Inferior parietal cortex (tissue), 1 donor: ENCODE measurements around the gene PKN2.
A peak's percentile ranks its signal among the peaks of the same experiment; 100 is the strongest.

Source experiments
- DNase-seq: peaks from one replicate; pipeline ENCODE4 v3.0.0-alpha.2; 2016; ENCODE audit errors: extremely low spot score

The PKN2 gene

GRCh38 chr1:88683541-88684481 lies at the start of gene PKN2:
PKN2 (plus strand) TSS chr1:88684273; CDS start chr1:88684581, 308 bp downstream.
- peak; percentile 97 for DNase-seq

DNA sequence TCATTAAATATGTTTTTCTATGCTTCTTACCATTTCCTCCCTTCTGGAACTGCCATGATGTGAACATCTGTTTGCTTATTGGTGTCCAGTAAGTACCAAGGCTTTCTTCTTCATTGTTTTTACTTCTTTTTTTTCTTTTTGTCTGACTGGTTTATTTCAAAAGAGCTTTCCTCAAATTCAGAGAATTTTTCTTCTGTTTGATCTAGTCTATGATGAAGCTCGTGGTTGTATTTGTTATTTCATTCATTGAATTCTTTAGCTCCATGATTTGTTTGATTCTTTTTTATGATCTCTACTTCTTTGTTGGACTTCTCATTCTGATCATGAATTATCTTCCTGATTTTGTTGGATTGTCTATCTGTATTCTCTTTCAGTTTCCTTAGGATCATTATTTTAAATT lies 49.5 kb upstream of the PKN2 start:
- DNase-seq, result no peak

GRCh38 chr1:88640060-88640459 lies 44.0 kb upstream of the PKN2 start:
- DNase-seq, result no peak

DNA sequence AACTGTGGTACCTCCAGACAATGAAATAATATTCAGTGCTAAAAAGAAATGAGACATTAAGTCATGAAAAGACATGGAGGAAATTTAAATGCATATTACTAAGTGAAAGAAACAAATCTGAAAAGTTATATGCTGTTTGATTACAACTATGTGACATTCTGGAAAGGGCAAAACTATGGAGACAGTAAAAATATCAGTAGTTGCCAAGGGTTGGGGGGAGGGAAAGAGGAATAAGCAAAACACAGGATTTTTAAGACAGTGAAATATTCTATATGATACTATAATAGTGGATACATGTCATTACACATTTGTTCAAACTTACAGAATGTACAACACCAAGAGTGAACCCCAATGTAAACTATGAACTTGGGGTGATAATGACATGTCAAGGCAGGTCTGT lies 38.2 kb upstream of the PKN2 start:
- DNase-seq, result no peak

DNA sequence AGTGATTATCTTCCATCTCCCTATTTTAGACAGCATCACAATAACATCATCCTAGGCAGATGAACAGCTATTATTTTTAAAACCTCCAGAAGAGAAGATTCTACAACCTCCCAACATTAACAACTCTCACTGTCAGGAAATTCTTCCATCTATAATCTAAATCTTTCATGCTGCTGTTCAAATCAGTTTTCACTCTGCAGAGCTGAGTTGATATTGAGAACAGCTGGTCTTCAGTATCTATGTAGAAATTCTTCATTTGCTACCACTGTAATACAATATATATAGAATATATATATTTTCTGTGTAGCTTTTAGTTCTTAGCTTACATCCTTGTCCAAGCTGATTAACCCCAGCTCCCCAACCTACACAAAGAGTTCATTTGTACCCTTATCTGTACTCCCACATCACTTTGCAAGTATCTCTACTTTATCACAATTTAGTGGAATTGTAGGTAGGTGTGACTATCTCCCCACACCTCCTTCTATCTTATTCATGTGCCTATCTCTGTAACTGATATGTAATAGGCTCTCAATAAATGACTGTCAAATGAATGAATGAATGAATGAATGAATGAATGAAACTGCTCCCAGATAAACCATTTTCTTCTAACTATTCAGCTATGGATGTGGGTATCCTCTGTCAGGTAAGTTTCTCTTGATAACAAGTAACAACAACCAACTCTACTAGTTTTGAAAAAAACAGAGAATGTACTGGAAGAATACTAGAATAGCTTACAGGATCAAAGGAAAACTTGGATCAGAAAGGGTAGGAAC lies 37.4 kb upstream of the PKN2 start:
- DNase-seq, result no peak

DNA sequence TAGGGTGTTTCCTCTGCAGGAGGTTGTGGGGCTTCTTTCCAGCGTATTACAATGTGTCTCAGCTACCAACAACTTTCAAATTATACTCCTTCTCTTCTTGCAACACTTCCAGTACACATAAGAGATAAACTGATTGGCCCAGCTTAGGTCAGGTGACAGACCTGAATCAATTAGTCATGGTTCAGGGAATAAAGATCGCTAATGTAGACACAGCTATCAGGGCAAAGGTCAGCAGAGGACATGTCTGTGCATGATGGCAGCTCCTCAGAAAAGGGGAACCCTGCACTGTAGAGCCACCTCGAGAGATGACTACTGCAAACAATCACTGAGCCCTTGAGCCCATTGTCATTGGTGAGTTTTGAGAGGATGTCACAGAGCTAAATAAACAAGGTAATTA lies 36.8 kb upstream of the PKN2 start:
- DNase-seq, result no peak

- no peak for DNase-seq
These were observed 36.2 kb upstream of the PKN2 start for GRCh38 chr1:88647749-88648415.

DNA sequence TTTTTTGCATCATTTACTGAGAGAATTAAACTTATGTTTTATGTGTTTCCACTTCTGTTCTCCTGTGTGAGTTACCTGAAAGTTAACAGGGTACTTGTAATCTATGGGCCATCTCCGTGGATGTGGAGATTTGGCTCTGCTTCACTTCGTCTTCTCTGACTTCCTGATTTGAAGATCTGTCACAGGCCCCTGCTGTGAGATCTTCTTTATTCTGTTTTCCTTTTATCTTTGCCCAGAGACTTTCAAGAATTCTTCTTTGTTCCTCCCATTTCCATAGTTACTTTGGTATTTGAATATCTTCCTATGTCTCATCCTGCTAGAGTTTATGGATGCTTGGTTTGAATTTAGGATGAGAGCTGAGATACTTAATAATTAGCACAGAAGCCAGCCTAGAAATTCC lies 35.4 kb upstream of the PKN2 start:
- DNase-seq, result no peak

DNA sequence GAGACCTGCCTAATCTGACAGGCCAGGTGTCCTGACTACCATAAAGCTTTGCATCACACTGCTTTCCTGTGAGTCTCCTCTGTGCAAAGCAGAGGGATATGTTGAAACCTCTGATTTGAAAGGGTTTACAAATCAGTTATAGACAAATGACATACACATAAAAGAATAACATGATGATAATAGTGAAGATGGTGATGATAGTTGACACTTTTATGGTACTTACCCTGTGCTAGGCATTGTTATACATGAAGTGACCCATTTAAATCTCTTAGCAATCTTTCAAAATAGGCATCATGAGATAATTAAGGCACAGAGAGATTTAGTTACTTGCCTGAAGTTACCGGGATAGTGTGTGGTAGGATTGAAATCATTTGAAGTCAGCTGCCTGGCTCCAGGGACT lies 34.1 kb upstream of the PKN2 start:
- DNase-seq, result no peak

GRCh38 chr1:88650676-88651418 lies 33.2 kb upstream of the PKN2 start:
- DNase-seq, result no peak

DNA sequence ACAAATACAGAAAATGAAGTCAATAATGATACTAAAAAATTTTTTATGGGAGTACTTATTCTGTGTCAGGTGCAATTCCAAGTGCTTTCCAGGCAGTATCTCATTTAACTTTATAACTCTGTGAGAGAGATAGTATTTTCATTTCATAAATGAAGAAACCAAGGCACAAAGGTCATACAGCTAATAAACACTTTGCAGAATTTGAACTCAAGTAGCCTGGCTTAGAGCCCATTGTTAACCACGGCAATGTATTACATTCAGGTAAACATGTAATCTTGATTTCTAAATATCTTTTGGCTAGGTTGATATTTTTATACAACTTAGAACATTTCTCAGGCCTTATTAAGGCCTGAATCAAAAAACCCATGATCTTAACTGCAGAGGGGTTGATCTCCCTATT lies 28.9 kb upstream of the PKN2 start:
- no peak for DNase-seq

GRCh38 chr1:88655685-88656299 lies 28.3 kb upstream of the PKN2 start:
- peak; percentile 77 for DNase-seq

GRCh38 chr1:88658419-88658818 lies 25.7 kb upstream of the PKN2 start:
- no peak for DNase-seq

DNA sequence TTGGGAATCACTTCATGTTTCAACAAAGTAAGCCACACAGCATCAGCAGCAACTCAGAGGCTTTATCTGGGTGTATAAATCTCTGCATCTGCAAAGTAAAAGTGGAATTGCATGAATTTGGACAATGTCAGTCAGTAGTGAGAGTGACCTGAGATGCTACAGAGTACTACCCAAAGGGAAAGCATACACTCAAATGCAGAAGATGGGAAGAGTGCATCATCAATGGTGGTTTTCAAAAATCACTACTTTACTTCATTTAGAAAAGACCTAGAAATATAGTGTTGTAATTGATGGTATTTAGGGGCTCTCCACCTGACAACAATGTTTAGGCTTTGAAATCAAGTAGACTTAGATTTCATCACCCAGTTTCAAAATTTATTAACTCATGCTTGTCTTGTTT lies 24.5 kb upstream of the PKN2 start:
- DNase-seq, result no peak

- no peak for DNase-seq
These were observed 22.9 kb upstream of the PKN2 start for GRCh38 chr1:88661188-88661587.

- DNase-seq, result no peak
These were observed 21.9 kb upstream of the PKN2 start for GRCh38 chr1:88661951-88662699.

DNA sequence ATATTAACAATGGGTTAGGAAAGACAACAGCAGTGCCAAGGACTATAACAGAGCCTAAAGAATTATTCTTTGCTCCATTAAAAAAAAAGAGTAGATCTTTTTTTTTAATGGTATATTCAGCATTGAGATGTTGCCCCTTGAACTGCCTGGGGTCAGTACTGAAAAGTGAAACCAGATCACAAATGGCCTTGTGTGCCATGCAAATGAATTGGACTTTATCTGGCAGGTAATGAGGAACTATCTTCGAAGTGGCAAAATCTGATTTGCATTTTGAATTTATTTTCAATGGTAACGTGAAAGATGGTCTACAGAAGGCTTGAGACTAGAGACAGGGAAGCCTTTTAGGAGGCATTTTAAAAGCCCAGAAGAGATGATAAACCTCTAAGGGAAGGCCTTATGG lies 21.4 kb upstream of the PKN2 start:
- DNase-seq, result no peak

GRCh38 chr1:88668405-88668804 lies 15.7 kb upstream of the PKN2 start:
- no peak for DNase-seq

- DNase-seq, result no peak
These were observed 13.6 kb upstream of the PKN2 start for GRCh38 chr1:88670462-88670861.

- no peak for DNase-seq
These were observed 10.6 kb upstream of the PKN2 start for GRCh38 chr1:88673446-88673845.

DNA sequence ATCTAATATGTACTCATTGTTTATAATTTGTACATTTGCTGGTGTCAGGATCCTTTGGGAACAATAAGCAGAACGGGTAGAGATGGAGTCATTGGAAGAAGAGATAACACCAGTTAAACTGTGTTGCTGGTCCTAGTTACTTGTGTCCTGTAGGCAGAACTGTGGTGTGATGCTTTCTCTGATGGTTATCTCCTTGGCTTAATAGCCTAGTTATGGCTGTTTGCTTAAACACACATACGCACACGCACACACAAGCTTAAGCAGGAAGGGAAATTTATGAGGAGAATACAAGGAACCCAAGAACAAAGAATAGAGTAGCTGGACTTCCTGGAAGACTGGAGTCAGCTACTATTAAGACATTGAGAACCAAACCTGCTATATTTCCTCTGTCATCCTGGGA lies 5.7 kb upstream of the PKN2 start:
- DNase-seq, result no peak
